HepG2 (cell line): Measurements from ENCODE around the gene KRT77. TPM values are rescaled to one million over a fixed set of nuclear protein-coding genes. Genes with fewer than 3 reads are reported as not detected.

Experiments used
- ATAC-seq: fragments of 200-7000 bp; cut with Tn5 transposase; 3 replicates; pipeline ENCODE4 v1.9.1; 2020; ENCODE audit warnings: mild to moderate bottlenecking, moderate library complexity
- BruUV-seq: library from RNA; stranded (reverse); fragments of 400-500 nt; replicated peaks from 2 replicates; lab custom pipeline; 2021; lab: Mats Ljungman, UMichigan
- CTCF ChIA-PET: fragments of 300-600 bp; formaldehyde crosslinking; extraction: SDS; loops from one replicate; lab custom pipeline; 2021; ENCODE audit warnings: low total read pairs, inconsistent platforms, low intra/inter-chr PET ratio; lab: Yijun Ruan, JAX
- POLR2A ChIA-PET: fragments of 350-600 bp; sonication (Branson Sonifier 250); formaldehyde crosslinking; loops from one replicate; lab custom pipeline; 2020; ENCODE audit warnings: antibody characterized with exemption, inconsistent platforms; lab: Yijun Ruan, JAX
- DNase-seq: peaks from one replicate; pipeline ENCODE4 v3.0.0-alpha.2; 2015; ENCODE audit warnings: low spot score
- FAIRE-seq: peaks from 3 replicates; lab custom pipeline; 2011; peaks lifted over from hg19 to GRCh38; lab: Jason Lieb, UNC
- H2AFZ ChIP-seq: one replicate; pipeline ENCODE4 v1.6.1; 2011; ENCODE audit warnings: low read length, inconsistent platforms
- H3K27ac ChIP-seq: fragments of 300-600 bp; 3 replicates; pipeline ENCODE4 v1.8.0; 2011; ENCODE audit warnings: mixed run types, mild to moderate bottlenecking, mixed read lengths, low read length, inconsistent platforms; ENCODE audit not compliant: insufficient read depth; ENCODE audit errors: extremely low read length
- H3K27me3 ChIP-seq, 2 experiments: fragments of 200-600 bp in 1 of 2; 2 replicates in 1 of 2; 3 replicates in 1 of 2; pipeline versions ENCODE4 v1.6.0 to v1.8.0; 2011; ENCODE audit warnings: low read length in 2 of 2, mild to moderate bottlenecking in 2 of 2, moderate library complexity in 2 of 2, inconsistent platforms in 1 of 2; ENCODE audit not compliant: insufficient read depth in 2 of 2, control insufficient read depth in 1 of 2
- H3K36me3 ChIP-seq, 2 experiments: fragments of 200-600 bp in 1 of 2; replicated peaks in 1 of 2; 2 replicates in 1 of 2; 3 replicates in 1 of 2; pipeline versions ENCODE4 v1.5.1 to v1.8.0; 2011; ENCODE audit warnings: low read length in 2 of 2, inconsistent platforms in 1 of 2; ENCODE audit not compliant: insufficient read depth in 2 of 2, control insufficient read depth in 1 of 2
- H3K4me1 ChIP-seq: 2 replicates; pipeline ENCODE4 v1.5.1; 2012; ENCODE audit warnings: low read length, inconsistent platforms; ENCODE audit not compliant: insufficient read depth
- H3K4me2 ChIP-seq: 2 replicates; pipeline ENCODE4 v1.6.0; 2011; ENCODE audit warnings: low read depth, low read length, inconsistent platforms
- H3K4me3 ChIP-seq, 3 experiments: fragments of 200-600 bp in 1 of 3; sonication (generic), shearing (Covaris generic) in 1 of 3; replicated peaks in 1 of 3; 2 replicates each; pipeline ENCODE4 v1.5.1; 2011 to 2016; ENCODE audit warnings: low read length in 3 of 3, inconsistent platforms in 2 of 3, low read depth in 2 of 3, mild to moderate bottlenecking in 2 of 3, control low read depth in 1 of 3, mixed read lengths in 1 of 3; ENCODE audit not compliant: insufficient read depth in 1 of 3
- H3K79me2 ChIP-seq: one replicate; pipeline ENCODE4 v1.6.1; 2011; ENCODE audit warnings: low read length, inconsistent platforms; ENCODE audit not compliant: insufficient read depth
- H3K9ac ChIP-seq: 2 replicates; pipeline ENCODE4 v1.6.0; 2011; ENCODE audit warnings: mild to moderate bottlenecking, low read depth, low read length, inconsistent platforms; ENCODE audit not compliant: insufficient read depth
- H3K9me3 ChIP-seq: 2 replicates; pipeline ENCODE4 v1.5.1; 2012; ENCODE audit warnings: mild to moderate bottlenecking, low read length
- H4K20me1 ChIP-seq: 2 replicates; pipeline ENCODE4 v1.6.0; 2011; ENCODE audit warnings: inconsistent platforms, mild to moderate bottlenecking, low read length, moderate library complexity; ENCODE audit not compliant: insufficient read depth
- ATF7 ChIP-seq, 2 experiments: fragments of 450-650 bp in 1 of 2; sonication (generic) in 1 of 2; formaldehyde crosslinking in 1 of 2; IDR thresholded peaks; 2 replicates each; pipeline versions ENCODE4 v1.4.0 to v1.6.1; 2016 to 2020; ENCODE audit warnings: antibody characterized with exemption in 1 of 2, mild to moderate bottlenecking in 1 of 2, missing genetic modification reagents in 1 of 2
- CREB1 ChIP-seq, 2 experiments: fragments of 450-650 bp in 1 of 2; IDR thresholded peaks; 2 replicates each; pipeline ENCODE4 v1.6.1; 2016 to 2017; ENCODE audit warnings: control low read depth in 1 of 2, mild to moderate bottlenecking in 1 of 2, missing compliant biosample characterization in 1 of 2, missing genetic modification characterization in 1 of 2
- MIER2 ChIP-seq: IDR thresholded peaks from 2 replicates; pipeline ENCODE4 v1.6.1; 2016; ENCODE audit warnings: missing biosample characterization, missing genetic modification reagents
- PLRG1 ChIP-seq: fragments of 450-650 bp; conservative IDR thresholded peaks from 2 replicates; pipeline ENCODE4 v1.6.1; 2016
- TAF1 ChIP-seq: sonication (generic); formaldehyde crosslinking; IDR thresholded peaks from 2 replicates; pipeline ENCODE4 v1.4.0; 2020; ENCODE audit warnings: missing genetic modification reagents
- YEATS4 ChIP-seq: sonication (generic); formaldehyde crosslinking; IDR thresholded peaks from 2 replicates; pipeline ENCODE4 v1.4.0; 2020; ENCODE audit warnings: missing genetic modification reagents, borderline replicate concordance
- ZNF550 ChIP-seq: sonication (generic); formaldehyde crosslinking; IDR thresholded peaks from 2 replicates; pipeline ENCODE4 v1.4.0; 2020; ENCODE audit warnings: mild to moderate bottlenecking, missing genetic modification reagents, borderline replicate concordance
- ZNF598 ChIP-seq: sonication (generic); formaldehyde crosslinking; IDR thresholded peaks from 2 replicates; pipeline ENCODE4 v1.5.1; 2020; ENCODE audit warnings: mild to moderate bottlenecking, missing genetic modification reagents, borderline replicate concordance
- WGBS: methylation state at CpG from one replicate; pipeline ENCODE4 v1.1.6; 2017; ENCODE audit warnings: low lambda C conversion rate; 5-methylcytosine and 5-hydroxymethylcytosine counted together
- in situ Hi-C: cut with HindIII; loops from 2 replicates; pipeline ENCODE4 v1.10.0; 2017; ENCODE audit warnings: low pct_unique_long_range_greater_than_20kb; ENCODE audit not compliant: extremely low pct_ligation_motif_present
- intact Hi-C: fragments of 100-400 bp; cut with micrococcal nuclease; formaldehyde crosslinking; loops from one replicate; pipeline ENCODE4 v1.10.0; 2022; ENCODE audit not compliant: unreplicated experiment
- polyA plus RNA-seq, 8 experiments: library from polyadenylated mRNA; depleted of rRNA in 3 of 8; stranded (reverse) in 7 of 8; unstranded in 1 of 8; fragments of >200 nt; fragmentation: Illumina TruSeq in 4 of 8; extraction: Trizol in 4 of 8; gene quantifications; 2 replicates each; pipeline versions ENCODE4 v1.2.1 to v1.2.3, GENCODE V29; 2011 to 2016; ENCODE audit warnings: low read depth in 4 of 8, missing spikeins in 1 of 8, mixed read lengths in 1 of 8; ENCODE audit not compliant: insufficient read depth in 1 of 8
- total RNA-seq, 5 experiments: library from RNA; depleted of rRNA; stranded (reverse); fragments of >200 nt; fragmentation: Illumina TruSeq; extraction: Trizol; gene quantifications; 2 replicates each; pipeline ENCODE4 v1.2.3, GENCODE V29; 2016; ENCODE audit warnings: low read depth in 1 of 5

Gene KRT77
- total and polyA plus RNA-seq, 2 of the 13 experiments (the other 11 are each of a cell fraction or from before 2014, with no cell fraction given): not detected

- in situ Hi-C loops: no loop called here
- Histone ChIP-seq H3K9me3 (no peaks in the 10 kb centered on the region), H3K27me3 (peaks cover 0 to 24% of the 10 kb centered on the region in 2 experiments; a peak in 1 of 5 replicates), H3K36me3 (no peaks in the 10 kb centered on the region), H3K4me1 (no peaks in the 10 kb centered on the region), H3K4me2 (no peak overlapping the region), H4K20me1 (no peaks in the 10 kb centered on the region)
- ATAC-seq (no peak), DNase-seq (no peak)
- WGBS: 6% methylated on average over 3 of the region's 3 CpGs
- TF ChIP-seq YEATS4 (CRISPR knock-in tag) (no peak), CREB1 (IDR thresholded peaks at IDR 0.05) (peak; percentile 93), CREB1 (CRISPR knock-in tag; IDR thresholded peaks at IDR 0.05) (no peak), ATF7 (IDR thresholded peaks at IDR 0.05) (peak; percentile 93), ATF7 (CRISPR knock-in tag; IDR thresholded peaks at IDR 0.05) (no peak), PLRG1 (no peak)
- TF ChIP-seq, all 625 proteins: peak for 2
- ChIA-PET POLR2A (no interaction called here), CTCF (no interaction called here)
- Histone ChIP-seq H3K27ac (no peak overlapping the region), H3K79me2 (no peaks in the 10 kb centered on the region), H3K9ac (no peak overlapping the region), H2AFZ (no peak overlapping the region), H3K4me3 (no peak overlapping the region)
- no TSS peak for BruUV-seq
- FAIRE-seq: no peak
- intact Hi-C loops: no loop called here
Observed at GRCh38 chr12:52673713-52674432, 29.5 kb downstream of the KRT77 start.

GRCh38 chr12:52673217-52673616, 30.1 kb downstream of the KRT77 start:
- H3K4me2 ChIP-seq: no peak overlapping the region
- no peaks in the 10 kb centered on the region for H3K9me3 ChIP-seq
- FAIRE-seq: no peak
- TF ChIP-seq TAF1 (CRISPR knock-in tag) (no peak), MIER2 (no peak), ZNF598 (CRISPR knock-in tag) (no peak), ZNF550 (no peak)
- H3K27ac ChIP-seq: no peak overlapping the region
- 20% methylated on average over 5 of the region's 5 CpGs for WGBS
- H3K4me3 ChIP-seq: no peak overlapping the region
- ATAC-seq: no peak
- no peaks in the 10 kb centered on the region for H3K36me3 ChIP-seq
- peaks cover 0 to 19% of the 10 kb centered on the region in 2 experiments; a peak in 1 of 5 replicates for H3K27me3 ChIP-seq
- no TSS peak for BruUV-seq
- no peak for DNase-seq
- no peak overlapping the region for H3K9ac ChIP-seq
- in situ Hi-C loops (no loop called here), intact Hi-C loops (no loop called here)
- no peaks in the 10 kb centered on the region for H3K4me1 ChIP-seq
- CTCF ChIA-PET: no interaction called here
- no peaks in the 10 kb centered on the region for H3K79me2 ChIP-seq
- no peak overlapping the region for H2AFZ ChIP-seq
- no peaks in the 10 kb centered on the region for H4K20me1 ChIP-seq
- POLR2A ChIA-PET: no interaction called here
